ENCODE measurements around the gene TRIO. TPM values are rescaled to one million over a fixed set of nuclear protein-coding genes. Genes with fewer than 3 reads are reported as not detected.

The TRIO gene
- total RNA-seq, 1 donor from 2014 or later: 163 TPM

DNA sequence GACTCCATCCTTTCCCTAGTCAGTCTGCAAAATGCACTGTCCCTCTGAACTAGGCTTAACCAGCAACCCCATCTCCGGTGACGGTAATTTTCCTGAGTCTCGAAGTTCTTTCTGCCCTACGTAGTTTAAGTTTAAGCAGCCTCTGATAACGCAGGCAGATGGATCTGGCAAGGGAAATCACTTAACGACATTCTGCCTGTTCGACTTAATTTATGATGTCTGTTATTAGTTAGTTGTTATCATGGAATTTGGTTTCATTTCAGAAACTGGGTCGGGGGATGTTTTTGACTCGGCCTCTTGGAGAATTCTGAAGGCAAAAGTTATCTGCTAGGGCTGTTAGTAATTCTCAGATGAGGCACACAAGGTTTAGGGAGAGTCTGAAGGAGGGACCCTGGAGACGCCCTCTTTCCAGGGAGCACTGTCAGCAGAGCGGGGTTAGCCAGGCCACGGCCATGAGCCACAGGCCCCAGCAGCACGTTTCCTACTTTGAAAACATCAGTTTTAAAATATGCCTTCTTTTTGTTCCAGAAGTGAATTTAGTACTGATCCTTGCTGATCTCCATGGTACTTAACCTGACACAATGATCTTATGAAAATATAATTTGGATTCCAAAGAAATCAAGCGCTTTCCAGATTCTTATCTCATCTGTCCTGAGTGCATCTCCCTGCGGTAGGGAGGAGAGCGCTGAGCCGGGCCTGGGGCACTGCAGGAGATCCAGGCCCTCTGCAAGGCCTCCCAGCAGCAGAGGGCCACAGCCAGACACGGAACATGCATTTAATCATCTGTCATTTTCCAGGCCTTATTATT is 267.5 kb downstream of the TRIO start:
- no peak overlapping the region for H3K4me3 Mint-ChIP-seq (ENCODE audit: low read depth)
- TF ChIP-seq, protein P1, sequence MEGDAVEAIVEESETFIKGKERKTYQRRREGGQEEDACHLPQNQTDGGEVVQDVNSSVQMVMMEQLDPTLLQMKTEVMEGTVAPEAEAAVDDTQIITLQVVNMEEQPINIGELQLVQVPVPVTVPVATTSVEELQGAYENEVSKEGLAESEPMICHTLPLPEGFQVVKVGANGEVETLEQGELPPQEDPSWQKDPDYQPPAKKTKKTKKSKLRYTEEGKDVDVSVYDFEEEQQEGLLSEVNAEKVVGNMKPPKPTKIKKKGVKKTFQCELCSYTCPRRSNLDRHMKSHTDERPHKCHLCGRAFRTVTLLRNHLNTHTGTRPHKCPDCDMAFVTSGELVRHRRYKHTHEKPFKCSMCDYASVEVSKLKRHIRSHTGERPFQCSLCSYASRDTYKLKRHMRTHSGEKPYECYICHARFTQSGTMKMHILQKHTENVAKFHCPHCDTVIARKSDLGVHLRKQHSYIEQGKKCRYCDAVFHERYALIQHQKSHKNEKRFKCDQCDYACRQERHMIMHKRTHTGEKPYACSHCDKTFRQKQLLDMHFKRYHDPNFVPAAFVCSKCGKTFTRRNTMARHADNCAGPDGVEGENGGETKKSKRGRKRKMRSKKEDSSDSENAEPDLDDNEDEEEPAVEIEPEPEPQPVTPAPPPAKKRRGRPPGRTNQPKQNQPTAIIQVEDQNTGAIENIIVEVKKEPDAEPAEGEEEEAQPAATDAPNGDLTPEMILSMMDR (IDR thresholded peaks at IDR 0.05; ENCODE audit: unreplicated experiment): no peak
- peak overlapping the region; percentile 85 for H3K27ac Mint-ChIP-seq
- peaks cover 25% of the 10 kb centered on the region for H3K36me3 Mint-ChIP-seq (ENCODE audit: insufficient read depth)
- H3K9me3 Mint-ChIP-seq (ENCODE audit: low read depth): no peaks in the 10 kb centered on the region
- H3K4me1 Mint-ChIP-seq (ENCODE audit: low read depth): peaks cover 4% of the 10 kb centered on the region
- no peaks in the 10 kb centered on the region for H3K27me3 Mint-ChIP-seq
- no peak for DNase-seq (ENCODE audit: low spot score, unreplicated experiment)

DNA sequence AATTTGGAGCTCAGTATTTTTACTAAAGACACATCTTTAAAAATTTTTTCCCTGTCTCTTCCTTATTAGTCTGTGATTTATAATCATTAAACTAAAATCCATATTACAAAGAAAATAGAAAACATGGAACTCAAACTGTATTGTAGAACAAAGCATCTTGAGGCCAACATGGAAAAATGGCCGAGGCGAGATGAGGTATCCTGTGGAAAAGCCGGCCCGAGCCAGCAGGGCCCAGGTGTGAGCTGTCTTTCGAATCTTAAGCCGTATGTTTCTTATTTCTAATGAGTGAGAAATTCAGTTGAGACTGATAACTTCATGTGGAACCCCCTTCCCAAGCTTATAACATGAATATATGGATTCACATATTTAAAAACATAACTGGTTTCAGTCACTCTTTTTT is 268.1 kb downstream of the TRIO start:
- DNase-seq (ENCODE audit: low spot score, unreplicated experiment): no peak
- Mint-ChIP-seq H3K4me3 (ENCODE audit: low read depth) (no peak overlapping the region), H3K4me1 (ENCODE audit: low read depth) (no peaks in the 10 kb centered on the region), H3K9me3 (ENCODE audit: low read depth) (no peaks in the 10 kb centered on the region), H3K36me3 (ENCODE audit: insufficient read depth) (peaks cover 27% of the 10 kb centered on the region), H3K27ac (no peak overlapping the region), H3K27me3 (no peaks in the 10 kb centered on the region)
- TF ChIP-seq, protein P1 (IDR thresholded peaks at IDR 0.05; ENCODE audit: unreplicated experiment): no peak

DNA sequence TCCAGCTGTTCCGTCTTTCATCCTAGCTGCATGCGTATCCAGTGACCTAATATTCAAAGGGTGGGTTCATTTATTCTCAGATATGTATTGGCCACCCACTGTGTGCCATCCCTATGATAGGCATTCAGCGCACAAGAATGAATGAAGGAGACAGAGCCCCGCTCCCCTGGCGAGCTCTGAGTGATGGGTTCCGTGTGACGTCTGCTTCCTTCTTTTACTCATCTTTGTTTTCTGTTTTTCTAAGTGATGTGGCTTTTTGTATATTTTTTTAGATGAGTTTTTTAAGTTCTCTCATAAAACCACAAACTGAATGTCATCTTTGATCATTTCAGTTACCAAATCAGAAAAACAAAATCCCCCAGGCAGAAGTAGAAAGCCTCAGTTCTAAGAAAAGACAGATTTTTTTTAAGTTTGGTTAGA is 270.2 kb downstream of the TRIO start:
- no peak overlapping the region for H3K4me3 Mint-ChIP-seq (ENCODE audit: low read depth)
- no peaks in the 10 kb centered on the region for H3K9me3 Mint-ChIP-seq (ENCODE audit: low read depth)
- peaks cover 18% of the 10 kb centered on the region for H3K36me3 Mint-ChIP-seq (ENCODE audit: insufficient read depth)
- TF ChIP-seq, protein P1 (IDR thresholded peaks at IDR 0.05; ENCODE audit: unreplicated experiment): no peak
- H3K27me3 Mint-ChIP-seq: no peaks in the 10 kb centered on the region
- no peaks in the 10 kb centered on the region for H3K4me1 Mint-ChIP-seq (ENCODE audit: low read depth)
- DNase-seq (ENCODE audit: low spot score, unreplicated experiment): no peak
- H3K27ac Mint-ChIP-seq: no peak overlapping the region

DNA sequence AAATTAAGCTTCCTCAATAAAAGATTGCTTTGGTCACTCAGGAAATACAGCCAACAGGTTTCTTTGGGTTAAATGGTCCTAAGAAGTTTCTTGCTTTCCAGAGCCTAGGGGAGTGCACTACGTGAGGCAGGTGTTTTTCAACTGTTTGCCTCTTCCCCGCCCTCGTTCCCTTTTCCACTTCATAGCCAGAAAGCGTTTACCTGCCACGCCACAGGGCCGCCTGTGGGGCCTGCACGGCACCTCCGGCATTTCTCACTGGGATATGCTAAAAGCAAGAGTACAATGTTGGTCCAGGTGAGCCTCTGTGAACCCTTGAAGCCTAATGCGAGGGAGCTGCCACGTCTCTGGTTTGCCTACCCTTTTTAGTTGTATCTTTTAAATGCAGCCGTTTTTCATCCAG is 270.9 kb downstream of the TRIO start:
- H3K27me3 Mint-ChIP-seq: no peaks in the 10 kb centered on the region
- no peak overlapping the region for H3K27ac Mint-ChIP-seq
- TF ChIP-seq, protein P1 (IDR thresholded peaks at IDR 0.05; ENCODE audit: unreplicated experiment): no peak
- no peak for DNase-seq (ENCODE audit: low spot score, unreplicated experiment)
- H3K4me3 Mint-ChIP-seq (ENCODE audit: low read depth): no peak overlapping the region
- peaks cover 21% of the 10 kb centered on the region for H3K36me3 Mint-ChIP-seq (ENCODE audit: insufficient read depth)
- H3K4me1 Mint-ChIP-seq (ENCODE audit: low read depth): no peaks in the 10 kb centered on the region
- H3K9me3 Mint-ChIP-seq (ENCODE audit: low read depth): no peaks in the 10 kb centered on the region

DNA sequence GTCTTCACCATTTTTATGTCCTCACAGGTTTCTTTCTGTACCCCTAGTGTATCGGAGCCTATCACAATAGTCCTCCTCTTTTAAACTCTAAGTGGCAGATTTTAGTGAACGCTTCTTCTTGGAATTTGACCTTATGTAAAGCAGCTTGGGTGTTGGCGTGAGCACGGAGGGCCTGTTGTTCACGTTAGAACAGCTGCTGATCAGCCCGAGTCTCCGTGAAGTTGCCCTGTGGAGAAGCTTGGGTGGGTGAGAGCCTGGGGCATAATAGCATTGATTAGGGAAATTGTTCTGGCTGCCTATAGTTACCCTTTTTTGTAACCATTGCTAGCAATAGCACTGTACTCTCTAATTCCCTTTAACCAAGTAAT is 271.5 kb downstream of the TRIO start:
- DNase-seq (ENCODE audit: low spot score, unreplicated experiment): no peak
- Mint-ChIP-seq H3K27ac (peak overlapping the region; percentile 27), H3K9me3 (ENCODE audit: low read depth) (no peaks in the 10 kb centered on the region), H3K4me3 (ENCODE audit: low read depth) (no peak overlapping the region), H3K4me1 (ENCODE audit: low read depth) (no peaks in the 10 kb centered on the region), H3K27me3 (no peaks in the 10 kb centered on the region), H3K36me3 (ENCODE audit: insufficient read depth) (peaks cover 19% of the 10 kb centered on the region)
- TF ChIP-seq, protein P1 (IDR thresholded peaks at IDR 0.05; ENCODE audit: unreplicated experiment): no peak

Measured in progenitor cell of endocrine pancreas (in vitro differentiated cells).